Keratinocyte (primary cell): ENCODE data around the gene HOXC12.

ENCODE experiments used
- CTCF ChIP-seq, 3 experiments: IDR thresholded peaks in 1 of 3; conservative IDR thresholded peaks in 1 of 3; optimal IDR thresholded peaks in 1 of 3; 2 replicates in 2 of 3; 3 replicates in 1 of 3; pipeline versions ENCODE3 to v1.5.1; 2011; ENCODE audit warnings: low read length in 3 of 3, mild to moderate bottlenecking in 3 of 3, moderate library complexity in 2 of 3, control low read depth in 1 of 3, inconsistent platforms in 1 of 3; ENCODE audit not compliant: insufficient read depth in 2 of 3; ENCODE audit errors: extremely low read depth in 1 of 3
- EZH2 ChIP-seq: IDR thresholded peaks from one replicate; pipeline ENCODE4 v1.6.1; 2012; ENCODE audit warnings: inconsistent platforms, mild to moderate bottlenecking, low read length, moderate library complexity

DNA sequence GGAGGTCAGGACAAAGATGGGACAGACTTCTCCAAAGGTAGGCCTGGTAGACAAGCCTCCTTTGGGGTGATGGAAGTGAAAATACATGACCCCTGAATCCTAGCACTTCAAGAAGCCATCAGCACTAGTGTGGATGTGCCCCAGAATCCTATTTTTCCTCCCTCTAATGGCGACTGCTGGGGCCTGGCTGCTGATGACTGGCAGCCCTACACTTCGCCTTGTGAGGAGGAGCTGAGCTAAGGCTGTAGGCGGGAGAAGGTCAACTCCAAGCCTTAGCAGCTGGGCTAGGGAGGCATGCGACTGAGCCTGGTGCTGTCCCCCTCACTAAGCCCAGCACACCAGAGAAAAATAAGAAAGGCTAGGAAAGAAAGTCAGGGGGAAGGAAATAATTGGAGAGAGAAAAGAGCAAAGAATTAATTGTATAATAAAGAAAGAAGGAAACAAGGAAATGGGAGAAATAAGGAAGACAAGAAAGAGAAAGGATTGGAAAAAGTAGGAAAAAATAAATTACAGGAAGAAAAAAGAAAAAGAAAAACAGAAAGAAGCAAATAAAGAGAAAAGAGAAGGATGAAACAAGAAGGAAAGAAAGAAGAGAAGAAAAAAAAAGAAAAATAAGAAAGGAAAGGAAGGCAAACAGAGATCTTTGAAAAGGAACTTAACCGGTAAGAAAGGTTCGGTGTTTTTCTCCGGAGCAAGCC lies 25.6 kb downstream of the HOXC12 start:
- no peak for TF ChIP-seq EZH2
- no peak for TF ChIP-seq CTCF (optimal IDR thresholded peaks at IDR 0.05 in 1 of 3, IDR thresholded peaks at IDR 0.05 in 1 of 3, conservative IDR thresholded peaks at IDR 0.05 in 1 of 3; ENCODE audit: extremely low read depth in 1 of 3, insufficient read depth in 2 of 3, low read length in 3 of 3)
